ENCODE results near the gene ZNF423.

ZNF423 gene

GRCh38 chr16:49636608-49637007 lies 219.3 kb downstream of the ZNF423 start:
- no peak for DNase-seq

GRCh38 chr16:49635591-49636581 lies 220.0 kb downstream of the ZNF423 start:
- no peak for DNase-seq

GRCh38 chr16:49635009-49635350 lies 220.9 kb downstream of the ZNF423 start:
- DNase-seq = no peak

- DNase-seq = no peak
Observed at GRCh38 chr16:49634235-49635008, 221.5 kb downstream of the ZNF423 start.

GRCh38 chr16:49632795-49633184 lies 223.1 kb downstream of the ZNF423 start:
- DNase-seq = no peak

GRCh38 chr16:49632086-49632794 lies 223.7 kb downstream of the ZNF423 start:
- DNase-seq = no peak

- no peak for DNase-seq
Observed at GRCh38 chr16:49631187-49632041, 224.5 kb downstream of the ZNF423 start.

GRCh38 chr16:49630783-49631182 lies 225.1 kb downstream of the ZNF423 start:
- DNase-seq = no peak

- DNase-seq = no peak
Observed at GRCh38 chr16:49629851-49630250, 226.1 kb downstream of the ZNF423 start.

GRCh38 chr16:49628148-49628547 lies 227.8 kb downstream of the ZNF423 start:
- DNase-seq = no peak

GRCh38 chr16:49625311-49626065 lies 230.4 kb downstream of the ZNF423 start:
- no peak for DNase-seq

- DNase-seq = no peak
Observed at GRCh38 chr16:49623501-49624266, 232.2 kb downstream of the ZNF423 start.

- DNase-seq = no peak
Observed at GRCh38 chr16:49622421-49623402, 233.2 kb downstream of the ZNF423 start.

GRCh38 chr16:49622084-49622390 lies 233.9 kb downstream of the ZNF423 start:
- DNase-seq = no peak

- DNase-seq = no peak
Observed at GRCh38 chr16:49621241-49622083, 234.4 kb downstream of the ZNF423 start.

- no peak for DNase-seq
Observed at GRCh38 chr16:49620869-49621240, 235.1 kb downstream of the ZNF423 start.

GRCh38 chr16:49620158-49620868 lies 235.6 kb downstream of the ZNF423 start:
- no peak for DNase-seq

- DNase-seq = no peak
Observed at GRCh38 chr16:49619811-49620157, 236.1 kb downstream of the ZNF423 start.

Data from SHP77 (cell line).